Breast epithelium (tissue), 4 donors: ENCODE results near the gene VPS16. TPM values are rescaled to one million over a fixed set of nuclear protein-coding genes. Genes with fewer than 3 reads are reported as not detected.

Source experiments
- DNase-seq, 2 donors: peaks; one replicate each; pipeline ENCODE4 v3.0.0-alpha.2; 2019; ENCODE audit warnings: low spot score in 2 of 2
- H3K27ac ChIP-seq, 2 donors: fragments of 200-600 bp; sonication (generic) in 1 of 2; one replicate each; pipeline ENCODE4 v1.5.1; 2016 to 2019; ENCODE audit warnings: mild to moderate bottlenecking in 1 of 2
- H3K27me3 ChIP-seq, 2 donors: fragments of 200-600 bp; sonication (generic) in 1 of 2; one replicate each; pipeline versions ENCODE4 v1.5.1 to v1.6.0; 2017 to 2019; ENCODE audit warnings: control low read depth in 1 of 2, mild to moderate bottlenecking in 1 of 2
- H3K36me3 ChIP-seq: fragments of 200-600 bp; one replicate; pipeline ENCODE4 v1.5.1; 2019
- H3K4me1 ChIP-seq, 2 donors: fragments of 200-600 bp; sonication (generic); one replicate each; pipeline ENCODE4 v1.5.1; 2016 to 2019; ENCODE audit warnings: control low read depth in 1 of 2
- H3K4me3 ChIP-seq, 3 donors: fragments of 200-600 bp; sonication (generic); 1 replicate in 2 of 3; 2 replicates in 1 of 3; pipeline ENCODE4 v1.5.1; 2016 to 2019; ENCODE audit warnings: mild to moderate bottlenecking in 3 of 3, moderate library complexity in 2 of 3
- H3K9me3 ChIP-seq, 2 donors: fragments of 200-600 bp; sonication (generic) in 1 of 2; one replicate each; pipeline ENCODE4 v1.5.1; 2016 to 2019; ENCODE audit warnings: control low read depth in 1 of 2
- CTCF ChIP-seq, 3 donors: fragments of 450-650 bp; IDR thresholded peaks; one replicate each; pipeline ENCODE4 v1.5.1; 2016 to 2017; ENCODE audit warnings: antibody characterized with exemption in 3 of 3, mild to moderate bottlenecking in 3 of 3, moderate library complexity in 3 of 3
- POLR2A ChIP-seq: fragments of 450-650 bp; IDR thresholded peaks from one replicate; pipeline ENCODE4 v1.6.1; 2016; ENCODE audit warnings: antibody characterized with exemption, mild to moderate bottlenecking, moderate library complexity
- POLR2AphosphoS5 ChIP-seq, 3 donors: sonication (generic); formaldehyde crosslinking; IDR thresholded peaks; one replicate each; pipeline ENCODE4 v1.6.1; 2017; ENCODE audit warnings: antibody characterized with exemption in 3 of 3
- intact Hi-C: fragments of 100-400 bp; cut with DNase I; formaldehyde crosslinking; loops from one replicate; pipeline ENCODE4 v1.15.1; 2023; ENCODE audit warnings: low total_unique reads
- total RNA-seq, 3 donors: library from RNA; depleted of rRNA; stranded (reverse); fragments of >200 nt; gene quantifications; one replicate each; pipeline ENCODE4 v1.1.0, GENCODE V29; 2016

Gene VPS16
- total RNA-seq, 3 donors from 2014 or later = 25.3 to 34.7 (median 33.8) TPM

DNA sequence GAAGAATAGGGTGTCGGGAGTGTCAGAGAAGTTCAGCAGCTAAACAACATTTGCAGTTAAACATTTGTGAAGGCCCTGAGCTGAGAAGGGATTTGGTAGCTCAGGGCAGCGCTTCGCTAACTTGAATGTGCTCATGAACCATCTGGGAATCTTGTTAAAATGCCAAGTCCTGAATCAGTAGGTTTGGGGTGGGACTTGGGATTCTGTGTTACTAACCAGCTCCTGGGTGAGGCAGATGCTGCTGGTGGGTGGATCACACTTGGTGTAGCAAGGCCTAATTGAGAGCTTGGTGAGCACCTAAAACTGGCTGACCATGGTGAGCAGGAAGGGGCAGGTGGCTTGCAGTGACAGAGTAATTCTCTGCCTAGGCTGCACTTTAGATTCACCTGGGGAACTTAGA lies 38.6 kb downstream of the VPS16 start:
- H3K9me3 ChIP-seq = no peaks in the 10 kb centered on the region
- TF ChIP-seq POLR2A (no peak), POLR2AphosphoS5 (IDR thresholded peaks at IDR 0.05) (no peak), CTCF (IDR thresholded peaks at IDR 0.05) (no peak)
- intact Hi-C loops = no loop called here
- no peaks in the 10 kb centered on the region for H3K36me3 ChIP-seq
- H3K27ac ChIP-seq = no peak overlapping the region
- DNase-seq = no peak
- H3K4me1 ChIP-seq = peaks cover 0 to 12% of the 10 kb centered on the region in 2 donors
- H3K27me3 ChIP-seq = no peaks in the 10 kb centered on the region
- no peak overlapping the region for H3K4me3 ChIP-seq

GRCh38 chr20:2880650-2881049 lies 40.1 kb downstream of the VPS16 start:
- no peak overlapping the region for H3K4me3 ChIP-seq
- intact Hi-C loops = no loop called here
- no peaks in the 10 kb centered on the region for H3K9me3 ChIP-seq
- DNase-seq = no peak
- TF ChIP-seq POLR2A (no peak), POLR2AphosphoS5 (IDR thresholded peaks at IDR 0.05) (no peak), CTCF (IDR thresholded peaks at IDR 0.05) (no peak)
- no peaks in the 10 kb centered on the region for H3K27me3 ChIP-seq
- no peaks in the 10 kb centered on the region for H3K36me3 ChIP-seq
- peaks cover 0 to 1% of the 10 kb centered on the region in 2 donors for H3K4me1 ChIP-seq
- no peak overlapping the region for H3K27ac ChIP-seq

- H3K9me3 ChIP-seq = no peaks in the 10 kb centered on the region
- DNase-seq = no peak
- no peak overlapping the region for H3K27ac ChIP-seq
- TF ChIP-seq POLR2AphosphoS5 (IDR thresholded peaks at IDR 0.05) (no peak), CTCF (IDR thresholded peaks at IDR 0.05) (no peak), POLR2A (no peak)
- no peaks in the 10 kb centered on the region for H3K27me3 ChIP-seq
- H3K36me3 ChIP-seq = no peaks in the 10 kb centered on the region
- H3K4me3 ChIP-seq = no peak overlapping the region
- intact Hi-C loops = no loop called here
- H3K4me1 ChIP-seq = no peaks in the 10 kb centered on the region
Observed at GRCh38 chr20:2883726-2884637, 43.4 kb downstream of the VPS16 start.

DNA sequence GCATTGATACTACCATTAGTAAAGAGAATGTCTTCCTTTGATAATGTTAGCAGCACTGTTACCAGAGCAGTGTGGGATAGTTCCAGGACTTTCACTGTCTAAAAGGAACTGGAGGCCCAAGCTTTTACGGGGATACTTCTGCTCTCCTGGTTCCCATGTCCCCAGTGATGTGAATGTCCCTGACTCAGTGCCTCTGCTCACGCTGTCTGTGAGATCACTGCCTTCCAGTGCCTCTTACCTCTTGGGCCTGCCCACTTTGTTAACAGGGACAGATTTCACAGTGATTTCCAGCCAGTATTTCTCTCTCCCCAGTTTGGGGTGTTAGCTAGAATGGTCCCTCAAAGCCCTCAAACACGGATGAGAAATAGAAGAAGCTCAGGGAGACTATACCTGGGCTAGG lies 47.2 kb downstream of the VPS16 start:
- H3K4me1 ChIP-seq = no peaks in the 10 kb centered on the region
- no peak for DNase-seq
- TF ChIP-seq POLR2A (no peak), POLR2AphosphoS5 (IDR thresholded peaks at IDR 0.05) (no peak), CTCF (IDR thresholded peaks at IDR 0.05) (no peak)
- H3K4me3 ChIP-seq = no peak overlapping the region
- no peaks in the 10 kb centered on the region for H3K36me3 ChIP-seq
- no peaks in the 10 kb centered on the region for H3K9me3 ChIP-seq
- no peaks in the 10 kb centered on the region for H3K27me3 ChIP-seq
- H3K27ac ChIP-seq = no peak overlapping the region
- intact Hi-C loops = no loop called here

DNA sequence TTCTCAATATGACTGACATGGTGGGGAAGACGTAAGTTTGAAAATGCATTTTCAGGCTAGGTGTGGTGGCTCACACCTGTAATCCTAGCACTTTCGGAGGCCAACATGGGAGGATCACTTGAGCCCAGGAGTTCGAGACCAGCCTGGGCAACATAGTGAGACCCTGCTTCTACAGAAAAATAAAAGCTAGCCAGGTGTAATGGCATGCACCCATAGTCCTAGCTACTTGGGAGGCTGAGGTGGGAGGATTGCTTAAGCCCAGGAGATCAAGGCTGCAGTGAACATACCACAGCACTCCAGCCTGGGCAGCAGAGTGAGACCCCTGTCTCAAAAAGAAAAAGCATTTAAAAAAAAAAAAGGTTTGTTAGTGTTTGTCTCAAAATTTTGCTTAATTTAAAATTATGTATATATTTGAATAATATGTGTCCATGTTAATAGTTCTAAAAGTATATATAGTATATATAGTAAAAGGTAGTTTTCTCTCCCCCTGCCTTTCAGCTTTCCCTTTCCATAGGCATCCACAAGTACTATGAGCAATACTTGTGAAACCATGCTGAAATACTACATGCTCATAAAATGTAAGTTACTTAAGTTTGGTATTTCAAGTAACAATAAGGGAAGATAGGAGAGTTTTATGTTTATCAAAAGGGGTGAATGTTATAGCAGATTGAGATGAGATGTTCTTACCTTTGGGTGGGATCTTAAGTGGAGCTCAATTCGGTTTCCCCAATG lies 47.8 kb downstream of the VPS16 start:
- H3K27me3 ChIP-seq = no peaks in the 10 kb centered on the region
- H3K36me3 ChIP-seq = no peaks in the 10 kb centered on the region
- H3K9me3 ChIP-seq = no peaks in the 10 kb centered on the region
- TF ChIP-seq POLR2A (no peak), CTCF (IDR thresholded peaks at IDR 0.05) (no peak), POLR2AphosphoS5 (IDR thresholded peaks at IDR 0.05) (no peak)
- no peak overlapping the region for H3K4me3 ChIP-seq
- no peaks in the 10 kb centered on the region for H3K4me1 ChIP-seq
- no peak overlapping the region for H3K27ac ChIP-seq
- DNase-seq = no peak
- intact Hi-C loops = no loop called here
